ENCODE results near the gene GABRR2.
"Not testable (repeated sequence)": the region's sequence is repeated elsewhere in the genome, so short reads cannot be mapped to it uniquely, and the experiment has no call there.

Gene GABRR2

GRCh38 chr6:89257346-89257745 lies 57.8 kb downstream of the GABRR2 start:
- no peak for DNase-seq (ENCODE audit: low read depth)

GRCh38 chr6:89255417-89255816 lies 59.7 kb downstream of the GABRR2 start:
- no peak for DNase-seq (ENCODE audit: low read depth)

GRCh38 chr6:89254569-89254968 lies 60.5 kb downstream of the GABRR2 start:
- DNase-seq (ENCODE audit: low read depth), result no peak

- DNase-seq (ENCODE audit: low read depth), result no peak
These were observed 62.2 kb downstream of the GABRR2 start for GRCh38 chr6:89252907-89253306.

- no peak for DNase-seq (ENCODE audit: low read depth)
These were observed 63.1 kb downstream of the GABRR2 start for GRCh38 chr6:89251976-89252375.

GRCh38 chr6:89251170-89251569 lies 63.9 kb downstream of the GABRR2 start:
- DNase-seq (ENCODE audit: low read depth), result no peak

- no peak for DNase-seq (ENCODE audit: low read depth)
These were observed 64.9 kb downstream of the GABRR2 start for GRCh38 chr6:89250239-89250638.

GRCh38 chr6:89244241-89244985 lies 70.7 kb downstream of the GABRR2 start:
- no peak for DNase-seq (ENCODE audit: low read depth)

- no peak for DNase-seq (ENCODE audit: low read depth)
These were observed 71.8 kb downstream of the GABRR2 start for GRCh38 chr6:89243331-89243629.

GRCh38 chr6:89242574-89243330 lies 72.3 kb downstream of the GABRR2 start:
- no peak for DNase-seq (ENCODE audit: low read depth)

GRCh38 chr6:89239338-89239737 lies 75.8 kb downstream of the GABRR2 start:
- no peak for DNase-seq (ENCODE audit: low read depth)

- DNase-seq (ENCODE audit: low read depth), result no peak
These were observed 77.9 kb downstream of the GABRR2 start for GRCh38 chr6:89237158-89237557.

- DNase-seq (ENCODE audit: low read depth), result not testable (repeated sequence)
These were observed 81.5 kb downstream of the GABRR2 start for GRCh38 chr6:89233605-89234004.

- no peak for DNase-seq (ENCODE audit: low read depth)
These were observed 92.4 kb downstream of the GABRR2 start for GRCh38 chr6:89222712-89223039.

- DNase-seq (ENCODE audit: low read depth), result no peak
These were observed 93.0 kb downstream of the GABRR2 start for GRCh38 chr6:89221971-89222711.

GRCh38 chr6:89221129-89221528 lies 94.0 kb downstream of the GABRR2 start:
- no peak for DNase-seq (ENCODE audit: low read depth)

- no peak for DNase-seq (ENCODE audit: low read depth)
These were observed 97.7 kb downstream of the GABRR2 start, which contains the start of gene GABRR1 for GRCh38 chr6:89217299-89217910. Gene GABRR1 (minus strand): TSS chr6:89217358. CDS start chr6:89217322, 36 bp downstream.

GRCh38 chr6:89216411-89216810 lies 98.7 kb downstream of the GABRR2 start:
- DNase-seq (ENCODE audit: low read depth), result no peak

- DNase-seq (ENCODE audit: low read depth), result no peak
These were observed 99.7 kb downstream of the GABRR2 start for GRCh38 chr6:89215391-89215790.

GRCh38 chr6:89214197-89214596 lies 100.9 kb downstream of the GABRR2 start:
- no peak for DNase-seq (ENCODE audit: low read depth)

GRCh38 chr6:89212472-89212871 lies 102.6 kb downstream of the GABRR2 start:
- no peak for DNase-seq (ENCODE audit: low read depth)

GRCh38 chr6:89209457-89209856 lies 105.6 kb downstream of the GABRR2 start:
- DNase-seq (ENCODE audit: low read depth), result no peak

- DNase-seq (ENCODE audit: low read depth), result no peak
These were observed 106.5 kb downstream of the GABRR2 start for GRCh38 chr6:89208551-89208950.

All from activated T-cell treated with anti-CD3 and anti-CD28 coated beads for 48 hours (primary cell).